ENCODE data around the gene FYB2. TPM values are rescaled to one million over a fixed set of nuclear protein-coding genes. Genes with fewer than 3 reads are reported as not detected.

The FYB2 gene
- total RNA-seq = 0.08 TPM in 1 of 2 replicates, not detected in the other

DNA sequence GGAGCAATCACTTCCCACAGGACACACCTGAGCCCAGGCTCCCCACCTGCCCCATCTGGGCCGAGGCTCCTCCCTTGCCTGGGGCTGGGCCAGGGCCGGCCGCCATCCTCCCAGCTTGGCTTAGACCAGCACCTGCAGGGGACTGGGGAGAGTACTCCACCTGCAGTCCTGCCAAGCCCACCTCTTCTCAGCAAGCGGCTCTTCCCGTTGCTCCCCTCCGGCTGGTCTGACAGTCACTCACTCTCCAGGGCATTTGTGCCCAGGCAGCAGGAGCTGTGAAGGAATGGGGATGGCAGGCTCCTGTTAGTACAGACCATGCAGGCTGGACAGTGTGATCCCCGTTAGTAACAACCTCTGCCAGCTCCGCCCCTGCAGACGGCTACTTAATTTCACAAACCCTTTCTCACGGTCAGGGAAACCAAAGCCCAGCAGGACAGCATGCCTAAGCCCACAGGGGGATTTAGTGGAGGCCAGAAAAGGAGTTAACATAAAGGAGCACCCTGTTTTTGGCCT is at the start of gene FYB2:
TSS of gene FYB2 (minus strand) at position 18 of the 513 bp plus-strand sequence. CDS start 114 bp downstream, outside the sequence.

DNA sequence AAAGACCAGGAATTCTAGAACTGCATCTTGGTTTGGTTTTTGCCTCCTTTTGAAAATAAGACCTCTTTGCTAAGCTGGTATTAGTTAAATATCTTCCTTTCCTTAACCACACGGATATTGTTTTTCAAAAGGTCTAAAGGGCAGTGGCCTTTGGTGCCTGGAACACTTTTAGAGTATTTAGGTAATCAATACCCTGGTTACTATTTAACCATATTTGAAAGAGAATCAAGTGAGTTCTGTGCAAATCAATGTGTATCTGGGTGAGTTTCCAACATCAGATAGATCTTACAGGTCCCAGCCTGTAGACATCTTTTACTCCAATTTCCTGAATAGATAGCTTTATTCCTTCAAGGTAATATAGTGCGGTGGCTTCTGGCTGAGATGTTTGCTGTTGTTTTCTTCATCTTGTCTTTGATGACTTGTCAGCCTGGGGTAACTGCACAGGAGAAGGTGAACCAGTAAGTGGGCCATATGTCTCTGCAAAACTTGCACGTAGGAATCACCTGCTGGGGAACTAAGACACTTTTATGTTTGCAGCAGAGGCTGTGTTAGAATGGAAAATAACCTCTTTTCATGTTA is 35.4 kb upstream of the FYB2 start, which contains the start of gene C8A:
TSS of gene C8A (plus strand) at position 277 of the 579 bp plus-strand sequence. CDS start at position 382, 105 bp downstream.

Other genes with a start within 250 kb of the FYB2 start
- 1.6 and 3.9 TPM in 2 replicates for gene PLPP3, start 239.8 kb downstream of the FYB2 start, total RNA-seq
- 0.53 and 1.6 TPM in 2 replicates for gene PRKAA2, start 174.1 kb downstream of the FYB2 start, total RNA-seq
- not detected in 2 replicates for gene C8A, start 35.4 kb upstream of the FYB2 start, total RNA-seq
- gene C8B, start 146.6 kb upstream of the FYB2 start, total RNA-seq = not detected in 2 replicates